Measurements from ENCODE around the gene FLT4. TPM values are rescaled to one million over a fixed set of nuclear protein-coding genes. Genes with fewer than 3 reads are reported as not detected.

FLT4 gene
- total RNA-seq, 1 experiment from 2014 or later: not detected

- CTCF ChIA-PET: no interaction called here
- TF ChIP-seq CTCF (conservative IDR thresholded peaks at IDR 0.05; ENCODE audit: low read depth, low read length) (no peak), EZH2phosphoT487 (IDR thresholded peaks at IDR 0.05; ENCODE audit: borderline replicate concordance, low read length) (no peak), EZH2 (IDR thresholded peaks at IDR 0.05; ENCODE audit: low read length, unreplicated experiment) (no peak)
- Histone ChIP-seq H3K9ac (ENCODE audit: low read length) (no peak overlapping the region), H3K36me3 (ENCODE audit: low read depth, low read length) (no peaks in the 10 kb centered on the region), H4K20me1 (ENCODE audit: low read length) (no peaks in the 10 kb centered on the region), H3K4me3 (ENCODE audit: low read length) (no peak overlapping the region), H3K9me2 (replicated peaks; ENCODE audit: low read length) (no peaks in the 10 kb centered on the region), H3K9me3 (ENCODE audit: low read length) (no peaks in the 10 kb centered on the region), H3K4me2 (ENCODE audit: low read length) (no peak overlapping the region), H3F3A (ENCODE audit: low read length, unreplicated experiment) (no peaks in the 10 kb centered on the region), H2AFZ (ENCODE audit: low read length) (no peak overlapping the region), H3K27ac (ENCODE audit: low read length) (no peak overlapping the region), H3K27me3 (ENCODE audit: low read length) (0 out of 2 replicates have a peak, but pooled peaks cover 3% of the 10 kb centered on the region), H3K79me2 (ENCODE audit: low read length) (no peaks in the 10 kb centered on the region), H3K4me1 (ENCODE audit: insufficient read depth, low read length) (no peaks in the 10 kb centered on the region)
- intact Hi-C loops (cut with micrococcal nuclease): loop anchor here (5.0 to 10.0 kb wide), 2 partner anchors 115 to 318 kb away; partner anchors contain the start of genes CNOT6 and MAPK9
- POLR2A ChIA-PET (ENCODE audit: unreplicated experiment): no interaction called here
- DNase-seq (no peak), ATAC-seq (no peak)
- no TSS peak for BruUV-seq (replicated peaks)
These were observed 39.4 kb downstream of the FLT4 start for GRCh38 chr5:180609817-180610550.

- CTCF ChIA-PET: no interaction called here
These were observed 40.0 kb downstream of the FLT4 start for GRCh38 chr5:180609386-180609785.

More at GRCh38 chr5:180609386-180609785, 40.0 kb downstream of the FLT4 start:
- Histone ChIP-seq H3K9me3 (ENCODE audit: low read length) (no peaks in the 10 kb centered on the region), H2AFZ (ENCODE audit: low read length) (no peak overlapping the region), H3K4me3 (ENCODE audit: low read length) (no peak overlapping the region), H3K36me3 (ENCODE audit: low read depth, low read length) (no peaks in the 10 kb centered on the region), H3K9ac (ENCODE audit: low read length) (no peak overlapping the region), H3K4me1 (ENCODE audit: insufficient read depth, low read length) (no peaks in the 10 kb centered on the region), H3K27me3 (ENCODE audit: low read length) (0 out of 2 replicates have a peak, but pooled peaks cover 3% of the 10 kb centered on the region), H3K4me2 (ENCODE audit: low read length) (no peak overlapping the region), H3K27ac (ENCODE audit: low read length) (no peak overlapping the region), H3F3A (ENCODE audit: low read length, unreplicated experiment) (no peaks in the 10 kb centered on the region), H3K9me2 (replicated peaks; ENCODE audit: low read length) (no peaks in the 10 kb centered on the region), H4K20me1 (ENCODE audit: low read length) (no peaks in the 10 kb centered on the region), H3K79me2 (ENCODE audit: low read length) (no peaks in the 10 kb centered on the region)
- TF ChIP-seq CTCF (conservative IDR thresholded peaks at IDR 0.05; ENCODE audit: low read depth, low read length): no peak
- TF ChIP-seq EZH2 (IDR thresholded peaks at IDR 0.05; ENCODE audit: low read length, unreplicated experiment): no peak
- no peak for TF ChIP-seq EZH2phosphoT487 (IDR thresholded peaks at IDR 0.05; ENCODE audit: borderline replicate concordance, low read length)
- ATAC-seq (no peak), DNase-seq (no peak)
- intact Hi-C loops (cut with micrococcal nuclease): loop anchor here (5.0 to 10.0 kb wide), 2 partner anchors 115 to 317 kb away; partner anchors contain the start of genes CNOT6 and MAPK9
- POLR2A ChIA-PET (ENCODE audit: unreplicated experiment): no interaction called here
- no TSS peak for BruUV-seq (replicated peaks)

All from PC-3 (cell line).